Dedifferentiated amniotic fluid mesenchymal stem cell (primary cell): ENCODE measurements around the gene KIT.
A peak's percentile ranks its signal among the peaks of the same experiment; 100 is the strongest.

ENCODE experiments used
- DNase-seq: peaks from one replicate; pipeline ENCODE4 v3.0.0-alpha.2; 2016; ENCODE audit errors: extremely low spot score

The KIT gene

GRCh38 chr4:54744487-54744886 is 86.7 kb downstream of the KIT start:
- DNase-seq = no peak

- no peak for DNase-seq
These were observed 87.4 kb downstream of the KIT start for GRCh38 chr4:54745031-54745770.

GRCh38 chr4:54746218-54746617 is 88.5 kb downstream of the KIT start:
- DNase-seq = no peak

GRCh38 chr4:54750341-54750740 is 92.6 kb downstream of the KIT start:
- DNase-seq = no peak

GRCh38 chr4:54754394-54754793 is 96.6 kb downstream of the KIT start:
- no peak for DNase-seq

- DNase-seq = no peak
These were observed 106.7 kb downstream of the KIT start for GRCh38 chr4:54764476-54764875.

- no peak for DNase-seq
These were observed 109.6 kb downstream of the KIT start for GRCh38 chr4:54767376-54767775.

GRCh38 chr4:54773022-54773421 is 115.3 kb downstream of the KIT start:
- no peak for DNase-seq

GRCh38 chr4:54779036-54779435 is 121.3 kb downstream of the KIT start:
- no peak for DNase-seq

- no peak for DNase-seq
These were observed 121.9 kb downstream of the KIT start for GRCh38 chr4:54779476-54780148.

- DNase-seq = no peak
These were observed 122.4 kb downstream of the KIT start for GRCh38 chr4:54780149-54780495.

GRCh38 chr4:54781756-54782155 is 124.0 kb downstream of the KIT start:
- DNase-seq = no peak

GRCh38 chr4:54783402-54784110 is 125.8 kb downstream of the KIT start:
- DNase-seq = no peak

GRCh38 chr4:54784161-54784671 is 126.5 kb downstream of the KIT start:
- DNase-seq = peak; percentile 96
